ENCODE data around the gene AFDN.

AFDN gene

GRCh38 chr6:167820681-167821080 is 6.0 kb upstream of the AFDN start:
- H3K9me3 Mint-ChIP-seq: no peaks in the 10 kb centered on the region
- no peak overlapping the region for H3K4me3 Mint-ChIP-seq
- H3K4me1 Mint-ChIP-seq (ENCODE audit: low read depth): peaks cover 4% of the 10 kb centered on the region
- peaks cover 73% of the 10 kb centered on the region for H3K27me3 Mint-ChIP-seq (ENCODE audit: low read depth)
- H3K27ac Mint-ChIP-seq: no peak overlapping the region
- H3K36me3 Mint-ChIP-seq (ENCODE audit: low read depth): peaks cover 3% of the 10 kb centered on the region

- Mint-ChIP-seq H3K36me3 (ENCODE audit: low read depth) (peaks cover 8% of the 10 kb centered on the region), H3K4me3 (peak overlapping the region; percentile 85), H3K27ac (no peak overlapping the region), H3K4me1 (ENCODE audit: low read depth) (peaks cover 24% of the 10 kb centered on the region), H3K9me3 (no peaks in the 10 kb centered on the region), H3K27me3 (ENCODE audit: low read depth) (peaks cover 75% of the 10 kb centered on the region)
Measured at GRCh38 chr6:167824591-167825331, 1.9 kb upstream of the AFDN start.

GRCh38 chr6:167825332-167826229 is 1.1 kb upstream of the AFDN start:
- Mint-ChIP-seq H3K27ac (peak overlapping the region; percentile 57), H3K36me3 (ENCODE audit: low read depth) (peaks cover 9% of the 10 kb centered on the region), H3K4me3 (peak overlapping the region; percentile 85), H3K9me3 (no peaks in the 10 kb centered on the region), H3K27me3 (ENCODE audit: low read depth) (peaks cover 75% of the 10 kb centered on the region), H3K4me1 (ENCODE audit: low read depth) (peaks cover 30% of the 10 kb centered on the region)

- no peaks in the 10 kb centered on the region for H3K9me3 Mint-ChIP-seq
- peak overlapping the region; percentile 15 for H3K27ac Mint-ChIP-seq
- H3K36me3 Mint-ChIP-seq (ENCODE audit: low read depth): peaks cover 11% of the 10 kb centered on the region
- H3K27me3 Mint-ChIP-seq (ENCODE audit: low read depth): peaks cover 75% of the 10 kb centered on the region
- peak overlapping the region; percentile 85 for H3K4me3 Mint-ChIP-seq
- peaks cover 35% of the 10 kb centered on the region for H3K4me1 Mint-ChIP-seq (ENCODE audit: low read depth)
Measured at GRCh38 chr6:167826230-167826895, 348 bp upstream of the AFDN start.

GRCh38 chr6:167827583-167828324 is 1.0 kb downstream of the AFDN start:
- Mint-ChIP-seq H3K27me3 (ENCODE audit: low read depth) (peaks cover 72% of the 10 kb centered on the region), H3K4me3 (peak overlapping the region; percentile 88), H3K9me3 (no peaks in the 10 kb centered on the region), H3K27ac (peak overlapping the region; percentile 81), H3K36me3 (ENCODE audit: low read depth) (peaks cover 11% of the 10 kb centered on the region), H3K4me1 (ENCODE audit: low read depth) (peaks cover 45% of the 10 kb centered on the region)

GRCh38 chr6:167828325-167828956 is 1.7 kb downstream of the AFDN start:
- H3K9me3 Mint-ChIP-seq: no peaks in the 10 kb centered on the region
- peaks cover 50% of the 10 kb centered on the region for H3K4me1 Mint-ChIP-seq (ENCODE audit: low read depth)
- peaks cover 67% of the 10 kb centered on the region for H3K27me3 Mint-ChIP-seq (ENCODE audit: low read depth)
- peaks cover 11% of the 10 kb centered on the region for H3K36me3 Mint-ChIP-seq (ENCODE audit: low read depth)
- peak overlapping the region; percentile 81 for H3K27ac Mint-ChIP-seq
- peak overlapping the region; percentile 88 for H3K4me3 Mint-ChIP-seq

GRCh38 chr6:167829513-167829912 is 2.8 kb downstream of the AFDN start:
- Mint-ChIP-seq H3K9me3 (no peaks in the 10 kb centered on the region), H3K36me3 (ENCODE audit: low read depth) (peaks cover 11% of the 10 kb centered on the region), H3K27me3 (ENCODE audit: low read depth) (peaks cover 58% of the 10 kb centered on the region), H3K4me3 (peak overlapping the region; percentile 14), H3K27ac (no peak overlapping the region), H3K4me1 (ENCODE audit: low read depth) (peaks cover 57% of the 10 kb centered on the region)

- Mint-ChIP-seq H3K4me1 (ENCODE audit: low read depth) (peaks cover 55% of the 10 kb centered on the region), H3K9me3 (no peaks in the 10 kb centered on the region), H3K27ac (peak overlapping the region; percentile 72), H3K27me3 (ENCODE audit: low read depth) (peaks cover 39% of the 10 kb centered on the region), H3K4me3 (peak overlapping the region; percentile 54), H3K36me3 (ENCODE audit: low read depth) (peaks cover 11% of the 10 kb centered on the region)
Measured at GRCh38 chr6:167831281-167831828, 4.6 kb downstream of the AFDN start.

GRCh38 chr6:167832497-167833395 is 6.0 kb downstream of the AFDN start:
- Mint-ChIP-seq H3K4me1 (ENCODE audit: low read depth) (peaks cover 53% of the 10 kb centered on the region), H3K27ac (peak overlapping the region; percentile 64), H3K27me3 (ENCODE audit: low read depth) (peaks cover 36% of the 10 kb centered on the region), H3K36me3 (ENCODE audit: low read depth) (peaks cover 11% of the 10 kb centered on the region), H3K4me3 (peak overlapping the region; percentile 68), H3K9me3 (no peaks in the 10 kb centered on the region)

GRCh38 chr6:167833396-167833763 is 6.7 kb downstream of the AFDN start:
- Mint-ChIP-seq H3K4me3 (peak overlapping the region; percentile 68), H3K9me3 (no peaks in the 10 kb centered on the region), H3K36me3 (ENCODE audit: low read depth) (peaks cover 6% of the 10 kb centered on the region), H3K4me1 (ENCODE audit: low read depth) (peaks cover 47% of the 10 kb centered on the region), H3K27ac (peak overlapping the region; percentile 64), H3K27me3 (ENCODE audit: low read depth) (peaks cover 29% of the 10 kb centered on the region)

- Mint-ChIP-seq H3K27me3 (ENCODE audit: low read depth) (peaks cover 14% of the 10 kb centered on the region), H3K4me3 (no peak overlapping the region), H3K27ac (no peak overlapping the region), H3K4me1 (ENCODE audit: low read depth) (peaks cover 32% of the 10 kb centered on the region), H3K36me3 (ENCODE audit: low read depth) (peaks cover 6% of the 10 kb centered on the region), H3K9me3 (no peaks in the 10 kb centered on the region)
Measured at GRCh38 chr6:167835260-167835659, 8.5 kb downstream of the AFDN start.

GRCh38 chr6:167836721-167837120 is 10.0 kb downstream of the AFDN start:
- peaks cover 5% of the 10 kb centered on the region for H3K27me3 Mint-ChIP-seq (ENCODE audit: low read depth)
- no peak overlapping the region for H3K27ac Mint-ChIP-seq
- no peaks in the 10 kb centered on the region for H3K9me3 Mint-ChIP-seq
- peaks cover 22% of the 10 kb centered on the region for H3K4me1 Mint-ChIP-seq (ENCODE audit: low read depth)
- no peak overlapping the region for H3K4me3 Mint-ChIP-seq
- peaks cover 3% of the 10 kb centered on the region for H3K36me3 Mint-ChIP-seq (ENCODE audit: low read depth)

Measured in T-helper 1 cell treated with Interleukin-12 subunit alpha and Interleukin-12 subunit beta and Interleukin-4 antibody, amounts not matched to agents 30 μg/mL and 1 μg/mL, for 36 hours (primary cell).